HG02884 (cell line): Measurements from ENCODE around the gene IPO5.

Source experiments
- ATAC-seq: cut with Tn5 transposase; IDR thresholded peaks from one replicate; pipeline ENCODE4 v1.9.1; 2021; ENCODE audit warnings: mild to moderate bottlenecking, moderate library complexity; ENCODE audit not compliant: unreplicated experiment

IPO5 gene

DNA sequence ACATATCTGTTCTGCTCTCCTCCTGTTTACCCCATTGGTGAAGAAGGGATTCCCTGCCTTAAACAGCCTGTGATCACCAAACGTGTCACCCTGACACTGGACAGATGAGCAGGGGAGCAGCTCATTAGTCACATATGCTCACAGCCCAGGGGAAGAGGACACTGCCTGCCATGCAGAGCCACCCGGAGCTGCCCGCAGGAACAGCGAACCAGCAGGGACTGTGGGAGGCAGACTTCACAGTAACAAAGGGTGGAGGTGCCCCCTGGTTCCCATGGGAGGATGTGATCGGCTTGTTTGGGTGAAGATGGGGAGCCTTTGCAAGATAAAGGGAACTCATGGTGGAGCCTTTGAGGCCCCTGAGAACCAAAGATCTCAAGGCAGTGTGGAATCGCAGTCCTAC, 100.8 kb downstream of the IPO5 start:
- no peak for ATAC-seq

DNA sequence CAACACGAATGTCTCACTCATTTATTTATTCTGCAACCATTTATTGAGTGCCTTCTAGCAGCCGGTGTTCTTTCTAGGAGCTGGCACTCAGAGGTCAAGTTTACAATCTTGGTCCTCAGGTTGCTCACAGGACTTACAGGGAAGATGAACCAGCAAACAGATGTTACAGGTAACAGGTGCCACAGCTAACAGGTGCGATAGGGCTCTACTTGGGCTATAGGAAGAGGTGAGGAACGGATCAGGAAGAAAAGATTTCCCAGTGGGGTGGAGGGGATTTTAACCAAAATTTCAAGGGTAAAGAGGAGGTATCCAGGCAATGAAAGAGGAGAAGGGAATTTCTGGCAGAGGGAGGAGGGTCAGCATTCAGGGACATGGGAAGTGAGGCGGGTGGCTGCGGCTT, 102.1 kb downstream of the IPO5 start:
- ATAC-seq: no peak

DNA sequence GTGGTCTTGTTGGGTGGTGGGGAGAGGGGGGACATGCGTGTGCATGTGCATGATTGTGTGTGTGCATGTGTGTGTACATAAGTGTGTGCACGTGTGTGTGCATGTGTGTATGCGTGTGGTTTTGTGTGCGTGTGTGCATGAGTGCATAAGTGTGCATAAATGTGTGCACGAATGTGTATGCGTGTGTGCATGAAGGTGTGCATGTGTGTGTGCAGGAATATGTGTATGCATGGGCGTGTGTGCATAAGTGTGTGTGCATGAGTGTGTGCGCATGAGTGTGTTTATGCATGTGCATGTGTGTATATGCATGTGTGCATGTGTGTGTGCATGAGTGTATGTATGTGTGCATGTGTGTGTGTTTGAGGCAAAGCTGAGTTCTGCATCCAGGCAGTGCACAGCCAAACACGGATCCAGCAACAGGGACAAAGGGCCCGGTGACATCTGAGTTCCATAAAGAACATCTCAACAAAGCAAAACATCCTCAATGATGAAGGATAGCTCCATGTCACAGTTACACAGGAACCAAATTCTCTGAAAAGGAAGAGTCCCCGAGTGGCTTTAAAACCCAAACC, 103.5 kb downstream of the IPO5 start:
- no peak for ATAC-seq

DNA sequence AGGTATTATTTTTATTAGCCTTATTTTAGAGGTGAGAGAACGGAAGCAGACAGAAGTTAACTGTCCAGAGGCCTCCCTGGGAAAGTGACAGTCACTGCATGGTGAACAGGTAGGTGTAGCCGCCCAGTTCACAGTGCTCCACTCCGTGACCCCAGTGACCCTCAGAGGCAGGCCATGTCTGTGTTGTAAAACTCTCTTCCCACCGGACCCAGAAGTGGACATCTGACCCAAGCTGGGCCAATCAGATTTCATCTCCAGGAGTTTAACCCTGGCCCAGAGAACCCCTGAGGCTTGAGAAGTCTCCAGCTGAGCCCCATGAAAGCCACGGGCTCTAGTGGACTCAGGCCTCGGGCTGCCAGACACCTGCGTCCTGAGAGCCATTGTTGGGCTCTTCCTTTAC, 105.8 kb downstream of the IPO5 start:
- ATAC-seq: no peak

DNA sequence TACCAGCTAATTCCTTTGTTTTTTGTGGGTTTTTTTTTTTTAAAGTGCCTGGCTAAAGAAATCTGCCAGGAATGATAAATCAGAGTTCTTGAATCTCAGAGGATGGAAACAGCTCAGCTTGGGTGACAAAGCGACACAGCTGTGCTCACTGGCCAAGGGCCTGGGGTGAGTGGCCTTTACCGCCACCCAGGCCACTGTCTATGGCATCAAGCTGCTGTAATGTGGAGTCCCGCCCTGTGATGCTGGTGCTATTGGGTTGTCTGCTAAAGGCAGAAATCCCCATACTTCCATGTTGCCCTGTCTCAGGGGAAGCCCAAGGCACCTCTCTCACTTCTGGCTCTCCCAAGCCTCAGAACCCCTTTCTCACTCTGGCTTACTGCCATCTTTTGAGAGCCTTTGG, 106.8 kb downstream of the IPO5 start:
- ATAC-seq: no peak

DNA sequence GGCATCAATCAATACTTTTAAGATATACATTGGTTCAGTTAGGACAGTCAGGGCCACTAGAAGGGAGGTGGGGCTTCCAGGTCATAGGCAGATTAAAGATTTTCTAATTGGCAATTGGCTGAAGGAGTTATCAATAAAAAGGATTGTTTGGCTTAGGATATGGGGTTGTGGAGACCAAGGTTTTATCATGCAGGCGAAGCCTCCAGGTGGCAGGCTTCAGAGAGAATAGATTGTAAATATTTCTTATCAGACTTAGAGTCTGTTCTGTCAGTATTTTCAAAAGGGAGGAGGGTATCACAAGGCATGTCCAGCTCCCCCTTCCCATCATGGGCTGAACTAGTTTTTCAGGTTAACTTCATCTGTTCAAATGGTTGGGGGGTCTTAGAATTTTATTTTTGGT, 112.0 kb downstream of the IPO5 start:
- no peak for ATAC-seq

DNA sequence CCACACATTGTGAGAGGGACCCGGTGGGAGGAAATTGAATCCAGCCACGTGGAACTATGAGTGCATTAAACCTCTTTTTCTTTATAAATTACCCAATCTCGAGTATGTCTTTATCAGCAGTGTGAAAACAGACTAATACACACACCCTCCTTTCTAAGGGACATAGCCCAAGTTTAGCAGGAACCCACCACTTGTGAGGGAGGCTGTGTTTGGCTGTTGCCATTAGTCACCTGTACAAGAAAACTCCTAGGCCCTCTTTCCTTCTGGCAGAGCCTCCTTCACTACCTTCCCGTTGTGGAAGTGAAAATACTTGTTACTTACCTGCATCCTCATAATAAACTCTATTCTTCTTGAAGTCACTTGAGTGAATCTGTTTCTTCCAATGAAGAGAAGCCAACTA, 113.2 kb downstream of the IPO5 start:
- no peak for ATAC-seq

DNA sequence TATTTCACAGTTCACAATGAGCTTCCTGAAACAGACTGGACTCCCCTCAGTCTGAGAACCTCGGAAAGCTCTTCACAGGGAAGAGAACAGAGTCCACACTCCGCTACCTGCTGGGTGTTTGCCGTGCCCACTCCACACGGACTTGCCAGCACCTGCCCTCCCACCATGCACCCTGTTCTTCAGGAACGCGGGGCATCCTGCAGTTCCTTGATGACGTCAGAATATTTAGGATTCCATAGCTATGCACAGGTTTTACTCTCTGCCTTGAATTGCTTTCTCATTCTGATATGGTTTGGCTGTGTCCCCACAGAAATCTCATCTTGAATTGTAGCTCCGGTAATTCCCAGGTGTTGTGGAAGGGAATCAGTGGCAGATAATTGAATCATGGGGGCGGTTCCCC, 115.0 kb downstream of the IPO5 start:
- ATAC-seq: no peak

DNA sequence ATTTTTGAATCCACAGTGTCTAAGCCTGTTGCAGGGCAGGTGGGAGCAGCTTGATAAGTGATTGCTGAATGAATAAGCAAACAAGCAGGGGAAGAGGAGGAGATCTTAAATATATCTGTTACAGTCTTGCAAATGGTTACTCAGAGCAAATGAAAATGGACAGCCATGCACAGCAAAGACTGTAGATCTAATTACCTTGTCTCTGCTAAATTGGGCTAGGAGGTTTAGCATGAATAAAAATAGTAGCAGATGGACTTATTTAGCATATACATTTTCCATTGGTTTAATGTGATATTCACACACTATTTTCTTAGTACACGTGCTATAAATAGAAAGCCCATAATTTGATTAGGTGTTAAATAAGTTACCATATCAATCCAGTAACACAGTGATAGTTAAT, 116.5 kb downstream of the IPO5 start:
- ATAC-seq: no peak

DNA sequence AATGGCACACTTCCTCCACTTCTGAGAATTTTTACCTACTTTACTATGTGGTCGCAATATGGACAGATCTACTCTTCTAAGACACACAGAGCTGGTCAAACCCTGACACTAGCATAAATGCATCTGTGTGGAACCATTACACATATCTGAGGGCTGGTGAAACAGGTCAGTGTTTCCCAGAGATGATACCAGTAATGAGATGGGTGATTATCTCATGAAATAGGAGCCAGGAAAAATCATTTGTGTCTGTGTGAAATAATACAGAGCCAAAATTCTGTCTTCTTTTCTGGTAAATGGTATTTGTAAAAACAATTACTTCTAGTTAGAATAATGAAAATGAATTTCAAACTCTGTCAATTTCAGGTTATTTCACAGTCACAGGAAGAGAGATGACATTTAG, 117.8 kb downstream of the IPO5 start:
- no peak for ATAC-seq

DNA sequence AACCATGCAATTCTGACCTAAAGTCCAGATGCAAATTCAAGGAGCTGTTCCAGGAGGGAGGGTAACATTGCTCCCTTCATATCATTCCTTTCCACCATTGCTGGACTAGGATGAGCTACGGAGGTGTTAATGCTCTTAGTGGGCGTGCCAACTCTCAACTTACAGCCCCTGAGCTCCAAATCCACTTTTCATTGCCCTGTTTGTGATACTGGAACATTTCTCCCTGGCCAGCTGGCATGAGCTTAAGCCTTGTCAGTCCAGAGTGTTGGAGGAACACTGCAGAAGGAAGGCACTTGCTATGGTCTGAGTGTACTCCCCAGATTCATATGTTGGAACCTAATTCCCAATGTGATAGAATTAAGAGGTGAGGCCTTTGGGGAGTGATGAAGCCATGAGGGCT, 119.0 kb downstream of the IPO5 start:
- ATAC-seq: no peak
